ENCODE measurements around the gene ZIC2.

Gene ZIC2

DNA sequence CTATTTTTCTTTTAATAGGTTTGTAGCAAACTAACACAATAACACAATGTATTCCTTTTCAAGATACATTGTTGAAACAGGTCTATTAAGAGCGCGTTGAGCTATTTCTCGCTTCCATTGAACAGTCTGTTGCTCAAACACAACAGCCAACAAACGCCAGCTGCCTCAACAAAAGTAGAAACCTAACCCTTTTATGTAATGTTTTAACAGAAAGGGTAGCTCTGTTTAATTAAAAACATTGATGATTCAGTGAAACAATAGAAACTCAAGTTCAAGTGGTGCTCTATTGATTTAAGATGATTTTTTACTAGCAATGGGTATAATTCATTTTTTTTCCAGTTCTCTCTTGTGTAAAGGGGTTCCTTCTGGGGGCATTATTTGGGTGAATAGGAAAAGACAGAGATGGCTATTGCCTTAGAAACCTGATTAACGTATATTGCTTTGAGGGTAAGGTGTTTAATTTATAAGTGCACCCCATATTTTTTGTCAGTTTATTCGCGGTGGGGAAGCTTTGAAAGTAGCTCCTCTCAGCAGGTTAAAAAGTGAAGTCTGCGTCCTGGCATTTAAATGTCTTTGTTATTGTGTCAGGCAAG lies 14.9 kb downstream of the ZIC2 start:
- no peak for DNase-seq (ENCODE audit: low read depth in 1 of 2, low spot score in 1 of 2)
- H3K4me3 ChIP-seq (replicated peaks; ENCODE audit: insufficient read depth, low read length) = no peak overlapping the region
- H3K27me3 ChIP-seq (ENCODE audit: insufficient read depth, poor library complexity, severe bottlenecking) = peaks cover 86% of the 10 kb centered on the region
- TF ChIP-seq, protein P1, sequence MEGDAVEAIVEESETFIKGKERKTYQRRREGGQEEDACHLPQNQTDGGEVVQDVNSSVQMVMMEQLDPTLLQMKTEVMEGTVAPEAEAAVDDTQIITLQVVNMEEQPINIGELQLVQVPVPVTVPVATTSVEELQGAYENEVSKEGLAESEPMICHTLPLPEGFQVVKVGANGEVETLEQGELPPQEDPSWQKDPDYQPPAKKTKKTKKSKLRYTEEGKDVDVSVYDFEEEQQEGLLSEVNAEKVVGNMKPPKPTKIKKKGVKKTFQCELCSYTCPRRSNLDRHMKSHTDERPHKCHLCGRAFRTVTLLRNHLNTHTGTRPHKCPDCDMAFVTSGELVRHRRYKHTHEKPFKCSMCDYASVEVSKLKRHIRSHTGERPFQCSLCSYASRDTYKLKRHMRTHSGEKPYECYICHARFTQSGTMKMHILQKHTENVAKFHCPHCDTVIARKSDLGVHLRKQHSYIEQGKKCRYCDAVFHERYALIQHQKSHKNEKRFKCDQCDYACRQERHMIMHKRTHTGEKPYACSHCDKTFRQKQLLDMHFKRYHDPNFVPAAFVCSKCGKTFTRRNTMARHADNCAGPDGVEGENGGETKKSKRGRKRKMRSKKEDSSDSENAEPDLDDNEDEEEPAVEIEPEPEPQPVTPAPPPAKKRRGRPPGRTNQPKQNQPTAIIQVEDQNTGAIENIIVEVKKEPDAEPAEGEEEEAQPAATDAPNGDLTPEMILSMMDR (IDR thresholded peaks at IDR 0.05; ENCODE audit: insufficient read depth, low read length) = no peak
- TF ChIP-seq SPI1 (IDR thresholded peaks at IDR 0.05; ENCODE audit: borderline replicate concordance, low read depth) = no peak
- no peak for TF ChIP-seq POLR2AphosphoS5 (IDR thresholded peaks at IDR 0.05; ENCODE audit: low read depth)
- H3K27ac ChIP-seq (replicated peaks) = no peak overlapping the region

DNA sequence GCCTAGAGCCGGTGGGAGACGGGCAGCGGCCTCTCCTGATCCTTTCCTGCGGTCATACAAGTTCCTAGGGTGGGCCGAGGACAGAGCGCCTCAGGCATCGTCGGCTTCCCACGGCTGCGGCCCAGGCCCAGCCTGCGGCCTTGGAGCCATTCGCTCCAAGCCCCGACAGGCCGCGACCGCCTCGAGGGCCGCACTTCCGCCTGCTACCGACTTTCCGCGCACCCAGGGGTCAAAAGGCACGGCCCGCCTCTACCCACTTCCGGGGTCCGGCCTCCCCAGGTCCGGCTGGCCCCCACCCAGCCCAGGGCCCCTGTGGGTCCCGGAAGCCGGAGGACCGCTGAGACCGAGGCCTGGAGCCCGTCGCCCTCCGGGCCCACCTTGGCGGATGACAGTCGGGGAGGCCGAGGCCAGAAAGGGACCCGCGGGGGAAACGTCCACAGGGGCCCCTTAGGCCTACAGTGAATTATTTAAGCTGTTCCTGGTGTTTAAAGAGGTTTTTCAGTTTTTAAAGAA lies 16.2 kb downstream of the ZIC2 start:
- Histone ChIP-seq H3K27me3 (ENCODE audit: insufficient read depth, poor library complexity, severe bottlenecking) (peaks cover 77% of the 10 kb centered on the region), H3K4me3 (replicated peaks; ENCODE audit: insufficient read depth, low read length) (no peak overlapping the region), H3K27ac (replicated peaks) (no peak overlapping the region)
- DNase-seq (ENCODE audit: low read depth in 1 of 2, low spot score in 1 of 2) = no peak
- TF ChIP-seq, protein P1 (IDR thresholded peaks at IDR 0.05; ENCODE audit: insufficient read depth, low read length) = no peak
- no peak for TF ChIP-seq POLR2AphosphoS5 (IDR thresholded peaks at IDR 0.05; ENCODE audit: low read depth)
- TF ChIP-seq, protein P2, sequence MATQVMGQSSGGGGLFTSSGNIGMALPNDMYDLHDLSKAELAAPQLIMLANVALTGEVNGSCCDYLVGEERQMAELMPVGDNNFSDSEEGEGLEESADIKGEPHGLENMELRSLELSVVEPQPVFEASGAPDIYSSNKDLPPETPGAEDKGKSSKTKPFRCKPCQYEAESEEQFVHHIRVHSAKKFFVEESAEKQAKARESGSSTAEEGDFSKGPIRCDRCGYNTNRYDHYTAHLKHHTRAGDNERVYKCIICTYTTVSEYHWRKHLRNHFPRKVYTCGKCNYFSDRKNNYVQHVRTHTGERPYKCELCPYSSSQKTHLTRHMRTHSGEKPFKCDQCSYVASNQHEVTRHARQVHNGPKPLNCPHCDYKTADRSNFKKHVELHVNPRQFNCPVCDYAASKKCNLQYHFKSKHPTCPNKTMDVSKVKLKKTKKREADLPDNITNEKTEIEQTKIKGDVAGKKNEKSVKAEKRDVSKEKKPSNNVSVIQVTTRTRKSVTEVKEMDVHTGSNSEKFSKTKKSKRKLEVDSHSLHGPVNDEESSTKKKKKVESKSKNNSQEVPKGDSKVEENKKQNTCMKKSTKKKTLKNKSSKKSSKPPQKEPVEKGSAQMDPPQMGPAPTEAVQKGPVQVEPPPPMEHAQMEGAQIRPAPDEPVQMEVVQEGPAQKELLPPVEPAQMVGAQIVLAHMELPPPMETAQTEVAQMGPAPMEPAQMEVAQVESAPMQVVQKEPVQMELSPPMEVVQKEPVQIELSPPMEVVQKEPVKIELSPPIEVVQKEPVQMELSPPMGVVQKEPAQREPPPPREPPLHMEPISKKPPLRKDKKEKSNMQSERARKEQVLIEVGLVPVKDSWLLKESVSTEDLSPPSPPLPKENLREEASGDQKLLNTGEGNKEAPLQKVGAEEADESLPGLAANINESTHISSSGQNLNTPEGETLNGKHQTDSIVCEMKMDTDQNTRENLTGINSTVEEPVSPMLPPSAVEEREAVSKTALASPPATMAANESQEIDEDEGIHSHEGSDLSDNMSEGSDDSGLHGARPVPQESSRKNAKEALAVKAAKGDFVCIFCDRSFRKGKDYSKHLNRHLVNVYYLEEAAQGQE (IDR thresholded peaks at IDR 0.05; ENCODE audit: insufficient replicate concordance, low read depth) = no peak
- no peak for TF ChIP-seq GABPA (IDR thresholded peaks at IDR 0.05; ENCODE audit: low read depth)
- TF ChIP-seq SPI1 (IDR thresholded peaks at IDR 0.05; ENCODE audit: borderline replicate concordance, low read depth) = no peak

DNA sequence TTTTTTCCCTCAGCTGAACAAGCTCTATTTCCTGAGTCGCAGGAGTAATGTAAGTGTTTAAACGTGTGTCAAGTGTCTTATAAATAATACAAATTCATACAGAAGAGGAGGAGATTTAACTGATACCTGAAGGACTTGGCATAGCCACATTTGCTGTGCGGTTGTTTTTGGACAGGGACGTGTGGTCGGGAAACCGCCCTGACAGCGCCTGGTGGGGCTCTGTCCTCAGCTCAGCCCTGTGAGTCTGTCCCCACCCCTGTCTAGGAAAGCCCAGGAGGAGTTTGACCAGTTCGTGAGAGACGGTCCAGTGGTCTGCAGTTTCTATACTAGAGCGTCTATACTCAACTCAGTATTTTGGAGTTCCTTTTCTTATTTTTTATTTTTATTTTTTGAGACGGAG lies 16.7 kb downstream of the ZIC2 start:
- H3K27ac ChIP-seq (replicated peaks) = no peak overlapping the region
- DNase-seq (ENCODE audit: low read depth in 1 of 2, low spot score in 1 of 2) = no peak
- TF ChIP-seq POLR2AphosphoS5 (IDR thresholded peaks at IDR 0.05; ENCODE audit: low read depth) (no peak), GABPA (IDR thresholded peaks at IDR 0.05; ENCODE audit: low read depth) (no peak), SPI1 (IDR thresholded peaks at IDR 0.05; ENCODE audit: borderline replicate concordance, low read depth) (no peak)
- TF ChIP-seq, protein P1 (IDR thresholded peaks at IDR 0.05; ENCODE audit: insufficient read depth, low read length) = no peak
- TF ChIP-seq, protein P2 (IDR thresholded peaks at IDR 0.05; ENCODE audit: insufficient replicate concordance, low read depth) = no peak
- no peak overlapping the region for H3K4me3 ChIP-seq (replicated peaks; ENCODE audit: insufficient read depth, low read length)
- peaks cover 72% of the 10 kb centered on the region for H3K27me3 ChIP-seq (ENCODE audit: insufficient read depth, poor library complexity, severe bottlenecking)

DNA sequence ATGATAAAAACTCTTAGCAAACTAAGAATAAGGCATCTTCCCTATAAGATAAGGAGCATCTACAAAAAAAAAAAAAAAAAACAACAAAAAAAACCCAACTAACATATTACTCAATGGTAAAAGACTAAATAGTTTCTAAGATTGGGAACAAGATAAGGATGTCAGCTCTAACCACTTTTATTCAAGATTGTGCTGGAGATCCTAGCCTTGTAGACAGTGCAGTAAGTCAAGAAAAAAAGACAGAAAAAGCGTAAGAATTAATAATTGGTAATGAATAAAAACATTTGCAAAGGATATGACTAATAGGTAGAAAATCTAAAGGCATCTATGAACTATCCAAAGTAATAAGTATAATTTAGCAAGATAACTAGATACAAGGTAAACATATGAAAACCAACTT lies 33.0 kb downstream of the ZIC2 start:
- Histone ChIP-seq H3K4me3 (replicated peaks; ENCODE audit: insufficient read depth, low read length) (no peak overlapping the region), H3K27ac (replicated peaks) (no peak overlapping the region), H3K27me3 (ENCODE audit: insufficient read depth, poor library complexity, severe bottlenecking) (peaks cover 12% of the 10 kb centered on the region)
- no peak for DNase-seq (ENCODE audit: low read depth in 1 of 2, low spot score in 1 of 2)
- TF ChIP-seq, protein P2 (IDR thresholded peaks at IDR 0.05; ENCODE audit: insufficient replicate concordance, low read depth) = no peak
- TF ChIP-seq GABPA (IDR thresholded peaks at IDR 0.05; ENCODE audit: low read depth) (no peak), POLR2AphosphoS5 (IDR thresholded peaks at IDR 0.05; ENCODE audit: low read depth) (no peak), SPI1 (IDR thresholded peaks at IDR 0.05; ENCODE audit: borderline replicate concordance, low read depth) (no peak)
- TF ChIP-seq, protein P1 (IDR thresholded peaks at IDR 0.05; ENCODE audit: insufficient read depth, low read length) = no peak

Measured in HL-60 (cell line).